Activated T-cell treated with anti-CD3 and anti-CD28 coated beads, Interleukin-2, amount 50 U/mL, for 72 hours (primary cell): ENCODE measurements around the gene SLAMF1. TPM values are rescaled to one million over a fixed set of nuclear protein-coding genes. Genes with fewer than 3 reads are reported as not detected.
"Not testable (repeated sequence)": the region's sequence is repeated elsewhere in the genome, so short reads cannot be mapped to it uniquely, and the experiment has no call there.

Source experiments
- ATAC-seq, 2 donors: fragments of 150-1000 bp; cut with Tn5 transposase; replicated peaks in 1 of 2; 2 replicates each; pipeline ENCODE4 v1.10.0; 2021; ENCODE audit warnings: moderate library complexity in 2 of 2, mild to moderate bottlenecking in 1 of 2
- DNase-seq, 2 donors: peaks; one replicate each; pipeline ENCODE4 v3.0.0; 2021 to 2022; ENCODE audit warnings: mixed read lengths in 1 of 2
- H3K27ac Mint-ChIP-seq: one replicate; pipeline ENCODE4 v1.8.0; 2022; ENCODE audit warnings: mild to moderate bottlenecking, moderate library complexity, mixed read lengths
- H3K27me3 Mint-ChIP-seq: one replicate; pipeline ENCODE4 v1.8.0; 2022; ENCODE audit warnings: low read depth, mixed read lengths
- H3K36me3 Mint-ChIP-seq, 2 donors: one replicate each; pipeline ENCODE4 v1.8.0; 2022; ENCODE audit warnings: mixed read lengths in 2 of 2, mild to moderate bottlenecking in 1 of 2; ENCODE audit not compliant: insufficient read depth in 2 of 2
- H3K4me1 Mint-ChIP-seq: one replicate; pipeline ENCODE4 v1.8.0; 2022; ENCODE audit warnings: low read depth, mixed read lengths
- H3K4me3 Mint-ChIP-seq, 2 donors: one replicate each; pipeline ENCODE4 v1.8.0; 2022; ENCODE audit warnings: mild to moderate bottlenecking in 2 of 2, mixed read lengths in 2 of 2, moderate library complexity in 2 of 2
- H3K9me3 Mint-ChIP-seq, 2 donors: one replicate each; pipeline ENCODE4 v1.8.0; 2022; ENCODE audit warnings: mixed read lengths in 2 of 2
- total RNA-seq, 2 donors: library from RNA; stranded (reverse); gene quantifications; one replicate each; pipeline ENCODE4 v1.2.3, GENCODE V29; 2022

Gene SLAMF1
- total RNA-seq, 2 donors from 2014 or later, result 81.4 to 134 TPM

- H3K9me3 Mint-ChIP-seq, H3K27me3 Mint-ChIP-seq, ATAC-seq, H3K4me3 Mint-ChIP-seq, DNase-seq: not testable (repeated sequence)
- Mint-ChIP-seq H3K36me3 (peaks cover 13 to 17% of the 10 kb centered on the region in 2 donors), H3K4me1 (peaks cover 49% of the 10 kb centered on the region), H3K27ac (peak overlapping the region; percentile 20)
Measured at GRCh38 chr1:160582976-160583375, 63.9 kb downstream of the SLAMF1 start.

DNA sequence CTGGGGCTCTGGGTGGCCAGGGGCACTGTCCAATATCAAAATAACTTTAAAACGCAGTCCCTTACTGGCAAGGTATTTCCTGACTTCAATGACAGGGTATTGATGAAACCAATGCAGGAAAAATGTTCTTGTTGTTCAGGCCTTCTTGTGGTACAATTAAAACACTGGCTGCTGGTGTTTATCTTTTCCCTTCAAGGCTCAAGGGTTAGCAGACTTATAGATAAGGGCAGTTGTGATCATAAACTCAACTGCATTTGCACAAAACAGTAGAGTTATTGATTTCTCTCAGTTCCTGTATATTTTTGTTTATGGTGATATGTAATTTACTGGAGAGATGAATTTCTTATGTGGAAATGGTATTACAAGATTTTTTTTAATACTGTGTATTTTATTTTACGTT is 64.9 kb downstream of the SLAMF1 start:
- no peaks in the 10 kb centered on the region for H3K27me3 Mint-ChIP-seq
- H3K4me1 Mint-ChIP-seq, result peaks cover 59% of the 10 kb centered on the region
- ATAC-seq (no peak), DNase-seq (no peak)
- H3K4me3 Mint-ChIP-seq, result peak overlapping the region in 1 of 2 donors; percentile 67
- H3K9me3 Mint-ChIP-seq, result peaks cover 4 to 6% of the 10 kb centered on the region in 2 donors
- H3K36me3 Mint-ChIP-seq, result peaks cover 13 to 17% of the 10 kb centered on the region in 2 donors
- peak overlapping the region; percentile 75 for H3K27ac Mint-ChIP-seq

DNA sequence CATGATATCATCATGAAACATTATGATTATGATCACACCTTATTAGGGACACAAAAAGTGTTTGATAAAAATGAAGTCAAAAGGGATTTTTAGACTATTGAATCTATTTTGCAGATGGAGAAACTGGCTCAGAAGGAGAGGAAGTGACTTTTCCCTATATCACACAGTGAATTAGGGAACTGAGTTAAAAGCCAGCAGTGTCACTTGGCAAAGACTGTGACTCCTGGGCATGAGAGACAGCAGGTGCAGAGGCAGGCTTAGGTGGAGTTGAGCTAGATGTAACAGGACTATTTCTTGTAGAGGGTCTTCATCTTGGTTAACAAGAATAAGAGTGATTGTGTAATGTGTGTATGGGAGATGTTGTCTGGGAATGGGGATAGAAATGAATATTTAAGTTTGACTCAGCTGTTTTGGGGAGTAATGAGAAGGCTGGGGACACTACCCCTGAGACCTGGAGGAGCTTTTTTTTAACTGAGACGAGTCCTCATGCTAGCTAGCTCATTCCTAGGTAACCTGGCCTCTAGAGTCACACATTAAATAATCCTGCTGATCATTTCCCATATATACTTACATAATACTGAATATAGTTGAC is 66.5 kb downstream of the SLAMF1 start:
- H3K4me1 Mint-ChIP-seq, result peaks cover 69% of the 10 kb centered on the region
- peak overlapping the region; percentile 5 to 67 for H3K4me3 Mint-ChIP-seq
- H3K36me3 Mint-ChIP-seq, result peaks cover 13 to 17% of the 10 kb centered on the region in 2 donors
- ATAC-seq (no peak), DNase-seq (no peak)
- no peaks in the 10 kb centered on the region for H3K27me3 Mint-ChIP-seq
- peak overlapping the region; percentile 75 for H3K27ac Mint-ChIP-seq
- peaks cover 4 to 6% of the 10 kb centered on the region in 2 donors for H3K9me3 Mint-ChIP-seq

- H3K9me3 Mint-ChIP-seq, result peaks cover 4 to 6% of the 10 kb centered on the region in 2 donors
- H3K27me3 Mint-ChIP-seq, result no peaks in the 10 kb centered on the region
- H3K4me1 Mint-ChIP-seq, result peaks cover 70% of the 10 kb centered on the region
- H3K27ac Mint-ChIP-seq, result peak within 1 kb of the TSS; percentile 99
- peak; percentile 8 to 19 for ATAC-seq
- no peak for DNase-seq
- H3K4me3 Mint-ChIP-seq, result peak within 1 kb of the TSS; percentile 81 to 99
- peaks cover 13 to 15% of the 10 kb centered on the region in 2 donors for H3K36me3 Mint-ChIP-seq
Measured at GRCh38 chr1:160579216-160579701, 67.6 kb downstream of the SLAMF1 start, which contains the start of gene CD84. CD84 (minus strand) TSS chr1:160579496; CDS start chr1:160579437, 59 bp downstream.

- Mint-ChIP-seq H3K4me1 (peaks cover 71% of the 10 kb centered on the region), H3K27ac (peak overlapping the region; percentile 99), H3K4me3 (peak overlapping the region; percentile 81 to 99), H3K9me3 (peaks cover 2 to 4% of the 10 kb centered on the region in 2 donors), H3K36me3 (peaks cover 9% of the 10 kb centered on the region in 2 donors), H3K27me3 (no peaks in the 10 kb centered on the region)
- DNase-seq, result no peak
- no peak for ATAC-seq
Measured at GRCh38 chr1:160578525-160579191, 68.2 kb downstream of the SLAMF1 start.

DNA sequence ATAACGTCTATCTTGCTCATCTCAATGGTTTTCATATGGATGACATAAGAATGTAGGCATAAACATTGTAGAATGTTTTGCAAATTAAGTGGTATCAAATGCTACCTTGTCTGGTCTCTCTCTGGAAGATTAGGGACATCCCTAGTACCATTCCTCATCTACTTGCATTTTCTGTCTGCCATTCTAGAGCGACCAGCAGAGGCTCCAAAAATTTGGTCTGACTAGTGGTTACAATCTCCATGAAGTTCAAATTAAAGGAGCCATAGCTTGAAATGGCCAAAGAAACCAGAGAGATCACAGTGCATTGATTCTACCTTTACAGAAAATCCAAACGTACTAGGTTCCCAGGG is 68.7 kb downstream of the SLAMF1 start:
- ATAC-seq (no peak), DNase-seq (no peak)
- Mint-ChIP-seq H3K4me1 (peaks cover 76% of the 10 kb centered on the region), H3K27ac (peak overlapping the region; percentile 99), H3K4me3 (peak overlapping the region; percentile 81 to 99), H3K27me3 (no peaks in the 10 kb centered on the region), H3K9me3 (peaks cover 1% of the 10 kb centered on the region in 2 donors), H3K36me3 (peaks cover 4% of the 10 kb centered on the region in 2 donors)

DNA sequence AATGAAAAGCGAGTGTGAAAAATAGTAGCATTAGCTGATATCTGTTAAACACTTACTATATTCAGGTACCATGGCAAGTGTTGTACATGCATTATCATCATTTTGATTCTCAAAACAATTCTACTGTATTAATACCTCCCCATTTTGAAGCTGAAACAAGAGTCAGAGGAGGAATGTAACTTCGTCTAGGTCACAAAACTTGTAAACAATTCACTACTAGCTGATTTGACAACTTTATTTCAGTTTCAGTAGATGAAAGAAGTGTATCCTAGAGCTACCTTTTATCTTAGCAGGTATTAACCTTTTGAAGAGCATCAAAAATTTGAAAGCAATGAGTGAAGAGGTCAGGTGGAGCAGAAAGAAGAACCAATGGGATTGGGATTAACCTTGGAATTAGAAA is 69.2 kb downstream of the SLAMF1 start:
- Mint-ChIP-seq H3K36me3 (no peaks in the 10 kb centered on the region), H3K27me3 (no peaks in the 10 kb centered on the region), H3K4me3 (peak overlapping the region; percentile 81 to 99), H3K9me3 (no peaks in the 10 kb centered on the region), H3K27ac (peak overlapping the region; percentile 99), H3K4me1 (peaks cover 80% of the 10 kb centered on the region)
- ATAC-seq (no peak), DNase-seq (no peak)

DNA sequence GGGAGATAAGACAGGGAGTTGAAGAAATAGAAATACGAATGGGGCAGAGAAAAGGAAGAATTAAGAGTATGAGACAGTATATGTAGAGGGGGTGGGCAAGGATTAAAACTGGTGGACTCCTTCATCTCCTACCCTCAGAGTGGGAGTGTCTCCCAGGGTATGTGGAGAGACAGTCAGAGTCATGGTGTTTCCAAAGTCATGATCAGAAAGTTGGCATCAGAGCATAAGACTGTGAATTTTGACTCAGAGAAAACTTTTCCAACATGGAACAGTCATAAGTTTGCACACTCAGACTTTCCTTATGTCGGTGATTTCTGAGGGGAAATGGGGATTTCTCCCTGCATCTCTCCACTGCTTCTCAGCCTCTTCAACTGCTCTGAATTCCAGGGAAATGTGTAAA is 70.0 kb downstream of the SLAMF1 start:
- H3K27ac Mint-ChIP-seq, result peak overlapping the region; percentile 99
- no peaks in the 10 kb centered on the region for H3K9me3 Mint-ChIP-seq
- H3K4me3 Mint-ChIP-seq, result peak overlapping the region; percentile 81 to 99
- peaks cover 88% of the 10 kb centered on the region for H3K4me1 Mint-ChIP-seq
- no peaks in the 10 kb centered on the region for H3K27me3 Mint-ChIP-seq
- DNase-seq (no peak), ATAC-seq (peak; percentile 52 to 56)
- H3K36me3 Mint-ChIP-seq, result no peaks in the 10 kb centered on the region

DNA sequence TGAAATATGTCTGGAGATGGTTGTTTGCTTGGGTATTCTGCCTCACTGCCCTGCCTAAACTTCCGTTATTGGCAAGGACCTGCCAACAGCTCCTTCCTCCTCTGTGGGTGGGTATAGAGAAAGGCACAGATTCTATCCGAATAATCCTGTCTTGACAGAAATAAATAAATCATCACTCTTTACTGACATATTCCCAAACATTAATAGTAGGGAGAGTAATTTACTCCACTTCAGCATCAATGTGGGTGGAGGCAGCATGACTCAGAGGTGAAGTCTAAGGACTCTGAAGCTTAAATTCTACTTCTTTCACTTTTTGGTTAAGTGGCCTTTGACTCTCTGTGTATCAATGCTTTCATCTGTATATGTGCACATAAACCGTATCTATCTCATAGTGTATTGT is 70.5 kb downstream of the SLAMF1 start:
- Mint-ChIP-seq H3K27me3 (no peaks in the 10 kb centered on the region), H3K36me3 (peaks cover under 1% of the 10 kb centered on the region in 2 donors), H3K9me3 (no peaks in the 10 kb centered on the region), H3K4me1 (peaks cover 93% of the 10 kb centered on the region), H3K27ac (peak overlapping the region; percentile 99), H3K4me3 (peak overlapping the region; percentile 81 to 99)
- DNase-seq (peak; percentile 35 to 56), ATAC-seq (peak; percentile 70 to 77)

DNA sequence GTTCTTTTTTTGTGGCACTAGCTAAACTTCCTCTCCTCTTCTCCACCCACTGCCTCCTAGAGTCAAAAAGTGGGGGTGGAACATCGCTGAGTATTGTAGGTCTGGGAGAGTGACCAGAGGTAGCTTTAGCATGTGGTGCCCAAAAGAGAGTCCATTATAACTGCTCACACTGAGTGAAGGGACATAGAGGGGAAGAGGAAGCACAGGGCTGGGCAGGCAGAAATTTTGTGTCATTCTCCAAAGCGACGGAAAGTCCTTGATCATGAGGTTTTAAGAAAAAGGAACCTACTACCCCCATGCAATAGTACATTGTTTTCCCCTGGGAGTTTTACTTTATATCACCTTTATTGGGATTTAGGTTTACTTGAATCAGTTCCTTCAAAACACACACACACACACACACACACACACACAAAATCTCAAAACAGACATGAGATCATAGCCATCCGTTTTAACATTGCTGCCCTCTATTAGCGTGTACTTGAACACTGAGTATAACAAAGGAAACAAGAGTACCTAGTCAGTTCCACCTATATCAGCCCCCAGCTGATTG is 71.7 kb downstream of the SLAMF1 start:
- H3K27me3 Mint-ChIP-seq, result no peaks in the 10 kb centered on the region
- peak overlapping the region; percentile 75 to 99 for H3K4me3 Mint-ChIP-seq
- peaks cover 0 to 2% of the 10 kb centered on the region in 2 donors for H3K9me3 Mint-ChIP-seq
- DNase-seq (no peak), ATAC-seq (peak; percentile 33 to 56)
- peak overlapping the region; percentile 99 for H3K27ac Mint-ChIP-seq
- H3K36me3 Mint-ChIP-seq, result peaks cover 3 to 6% of the 10 kb centered on the region in 2 donors
- peaks cover 95% of the 10 kb centered on the region for H3K4me1 Mint-ChIP-seq

DNA sequence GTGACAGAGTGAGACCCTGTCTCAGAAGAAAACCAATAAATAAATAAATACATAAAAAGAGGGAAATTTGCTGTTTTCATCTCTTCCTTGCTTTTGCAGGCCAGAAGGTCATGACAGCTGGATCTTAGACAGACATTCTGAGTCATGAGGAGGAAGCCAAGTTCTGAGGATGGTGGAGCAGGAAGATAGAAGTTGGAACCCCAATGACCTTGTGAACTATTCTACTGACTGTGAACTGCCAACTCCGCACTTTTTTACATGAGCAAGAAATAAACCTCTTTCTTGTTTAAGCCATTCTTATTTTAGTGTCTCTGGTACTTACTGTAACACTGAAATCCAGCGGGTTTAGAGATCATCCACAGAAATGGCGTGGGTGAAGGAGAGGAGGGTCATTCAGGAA is 76.0 kb downstream of the SLAMF1 start:
- Mint-ChIP-seq H3K27ac (peak overlapping the region; percentile 17), H3K4me1 (peaks cover 98% of the 10 kb centered on the region), H3K36me3 (peaks cover 6 to 11% of the 10 kb centered on the region in 2 donors), H3K9me3 (peaks cover 2 to 6% of the 10 kb centered on the region in 2 donors), H3K27me3 (no peaks in the 10 kb centered on the region), H3K4me3 (peak overlapping the region in 1 of 2 donors; percentile 3)
- ATAC-seq, result no peak
- DNase-seq, result no peak

- no peak for DNase-seq
- peaks cover 6 to 11% of the 10 kb centered on the region in 2 donors for H3K36me3 Mint-ChIP-seq
- peak overlapping the region; percentile 31 to 85 for H3K4me3 Mint-ChIP-seq
- H3K27me3 Mint-ChIP-seq, result no peaks in the 10 kb centered on the region
- H3K4me1 Mint-ChIP-seq, result peaks cover 98% of the 10 kb centered on the region
- H3K27ac Mint-ChIP-seq, result peak overlapping the region; percentile 97
- H3K9me3 Mint-ChIP-seq, result peaks cover 2 to 6% of the 10 kb centered on the region in 2 donors
- no peak for ATAC-seq
Measured at GRCh38 chr1:160569806-160570205, 77.0 kb downstream of the SLAMF1 start.
